Loucy (cell line): Measurements from ENCODE around the gene FGD5.

ENCODE experiments used
- H2AFZ ChIP-seq: fragments of 200-600 bp; sonication (generic); 2 replicates; pipeline ENCODE4 v1.6.0; 2016; ENCODE audit warnings: antibody characterized with exemption, mild to moderate bottlenecking, low read length, moderate library complexity
- H3F3A ChIP-seq: fragments of 200-600 bp; 2 replicates; pipeline ENCODE4 v1.6.0; 2016; ENCODE audit warnings: antibody characterized with exemption, low read depth, mild to moderate bottlenecking
- H3K27me3 ChIP-seq: fragments of 200-600 bp; sonication (generic); 2 replicates; pipeline ENCODE4 v1.6.1; 2014; ENCODE audit warnings: low read length, mild to moderate bottlenecking; ENCODE audit not compliant: insufficient read depth, poor library complexity, severe bottlenecking
- H3K36me3 ChIP-seq: fragments of 200-600 bp; sonication (generic); 2 replicates; pipeline ENCODE4 v1.6.1; 2016; ENCODE audit warnings: low read length; ENCODE audit not compliant: insufficient read depth
- H3K4me1 ChIP-seq: fragments of 200-600 bp; sonication (generic); 2 replicates; pipeline ENCODE4 v1.5.1; 2014; ENCODE audit warnings: low read length, mild to moderate bottlenecking; ENCODE audit not compliant: insufficient read depth, poor library complexity, severe bottlenecking
- H3K4me2 ChIP-seq: fragments of 200-600 bp; sonication (generic); 2 replicates; pipeline ENCODE4 v1.6.0; 2014; ENCODE audit warnings: antibody characterized with exemption, low read length, low read depth, mild to moderate bottlenecking; ENCODE audit not compliant: poor library complexity, severe bottlenecking
- H3K4me3 ChIP-seq: fragments of 200-600 bp; sonication (generic); 2 replicates; pipeline ENCODE4 v1.5.1; 2014; ENCODE audit warnings: low read length, mild to moderate bottlenecking, mixed read lengths; ENCODE audit not compliant: poor library complexity, severe bottlenecking
- H3K79me2 ChIP-seq: fragments of 200-600 bp; sonication (generic); 2 replicates; pipeline ENCODE4 v1.6.1; 2014; ENCODE audit warnings: low read length; ENCODE audit not compliant: insufficient read depth
- H3K9ac ChIP-seq: fragments of 200-600 bp; sonication (generic); 2 replicates; pipeline ENCODE4 v1.6.0; 2014; ENCODE audit warnings: mild to moderate bottlenecking, low read depth, low read length, moderate library complexity; ENCODE audit not compliant: poor library complexity, severe bottlenecking
- H3K9me2 ChIP-seq: fragments of 200-600 bp; sonication (generic); replicated peaks from 2 replicates; pipeline ENCODE4 v1.6.1; 2016; ENCODE audit warnings: low read depth, low read length, mixed read lengths
- H3K9me3 ChIP-seq: fragments of 200-600 bp; sonication (generic); 2 replicates; pipeline ENCODE4 v1.6.1; 2014; ENCODE audit warnings: mild to moderate bottlenecking, antibody characterized with exemption, low read length, low read depth; ENCODE audit not compliant: insufficient read depth
- H4K20me1 ChIP-seq: fragments of 200-600 bp; sonication (generic); 2 replicates; pipeline ENCODE4 v1.6.0; 2014; ENCODE audit warnings: antibody characterized with exemption, low read length, mild to moderate bottlenecking; ENCODE audit not compliant: insufficient read depth, poor library complexity, severe bottlenecking
- CTCF ChIP-seq: fragments of 200-600 bp; sonication (generic); conservative IDR thresholded peaks from 2 replicates; pipeline ENCODE4 v1.5.1; 2014; ENCODE audit warnings: mild to moderate bottlenecking, antibody characterized with exemption, low read length
- EZH2phosphoT487 ChIP-seq: fragments of 200-600 bp; IDR thresholded peaks from 2 replicates; pipeline ENCODE4 v1.6.1; 2018; ENCODE audit warnings: antibody characterized with exemption, mild to moderate bottlenecking, moderate library complexity, borderline replicate concordance

Gene FGD5

GRCh38 chr3:14803101-14803980 lies 15.4 kb upstream of the FGD5 start:
- Histone ChIP-seq H3K4me3 (no peak overlapping the region), H3K9ac (no peak overlapping the region), H3F3A (no peaks in the 10 kb centered on the region), H3K79me2 (no peaks in the 10 kb centered on the region), H4K20me1 (no peaks in the 10 kb centered on the region), H3K4me2 (no peak overlapping the region), H3K9me3 (no peaks in the 10 kb centered on the region), H3K27me3 (no peaks in the 10 kb centered on the region), H2AFZ (no peak overlapping the region), H3K36me3 (no peaks in the 10 kb centered on the region), H3K9me2 (no peaks in the 10 kb centered on the region), H3K4me1 (peaks cover 12% of the 10 kb centered on the region)
- TF ChIP-seq EZH2phosphoT487 (no peak), CTCF (no peak)

- Histone ChIP-seq H3K27me3 (no peaks in the 10 kb centered on the region), H3K4me2 (no peak overlapping the region), H3K9ac (no peak overlapping the region), H3K4me3 (no peak overlapping the region), H3F3A (no peaks in the 10 kb centered on the region), H4K20me1 (no peaks in the 10 kb centered on the region), H3K9me2 (no peaks in the 10 kb centered on the region), H2AFZ (no peak overlapping the region), H3K4me1 (peaks cover 12% of the 10 kb centered on the region), H3K36me3 (no peaks in the 10 kb centered on the region), H3K9me3 (no peaks in the 10 kb centered on the region), H3K79me2 (no peaks in the 10 kb centered on the region)
- no peak for TF ChIP-seq CTCF
- TF ChIP-seq EZH2phosphoT487 = no peak
Observed at GRCh38 chr3:14803981-14804834, 14.6 kb upstream of the FGD5 start.

DNA sequence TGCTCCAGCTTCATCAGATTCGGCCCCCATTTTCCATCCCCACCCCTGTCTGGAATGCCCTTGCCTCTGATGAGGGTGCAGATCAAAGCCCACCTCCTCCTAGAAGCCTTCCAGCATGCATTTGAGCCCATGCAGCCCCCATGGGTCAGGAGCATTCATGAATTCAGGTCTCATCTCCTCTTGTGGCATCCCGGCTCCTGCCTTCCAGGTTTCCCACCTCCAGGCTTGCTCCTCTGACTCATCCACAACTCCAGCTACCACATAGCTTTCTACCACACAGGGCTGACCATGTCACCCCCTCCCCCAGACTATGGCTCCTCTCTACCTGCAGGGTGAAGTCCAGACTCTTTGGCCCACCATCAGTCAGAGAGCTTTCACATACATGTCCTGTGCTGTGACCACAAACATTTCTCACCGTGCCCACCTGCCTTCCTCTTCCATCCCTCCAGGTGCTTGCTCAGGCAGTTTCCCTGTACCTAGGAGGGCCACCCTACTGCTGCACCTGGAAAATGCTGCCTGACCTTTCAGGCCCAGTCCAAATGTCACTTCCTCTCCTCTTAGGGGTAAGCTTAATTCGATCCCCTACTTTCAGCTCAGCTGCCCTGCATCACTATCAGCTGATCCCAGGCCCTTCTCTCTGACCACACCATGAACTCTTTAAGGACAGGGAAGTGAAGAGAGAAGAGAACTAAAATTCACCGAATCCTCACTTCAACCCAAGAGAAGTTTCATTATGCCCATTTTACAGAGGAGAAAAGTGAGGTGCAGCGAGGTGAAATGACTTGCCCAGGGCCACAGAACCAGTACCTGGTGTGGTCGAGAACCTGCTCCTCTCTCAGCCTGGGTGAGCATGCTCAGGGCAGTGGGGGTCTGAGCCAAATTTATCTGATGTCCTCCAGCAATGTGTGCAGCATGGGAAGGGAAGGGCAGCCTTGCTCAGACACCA lies 13.7 kb upstream of the FGD5 start:
- TF ChIP-seq CTCF (no peak), EZH2phosphoT487 (no peak)
- Histone ChIP-seq H3K36me3 (no peaks in the 10 kb centered on the region), H3K79me2 (no peaks in the 10 kb centered on the region), H3K9ac (no peak overlapping the region), H3K27me3 (no peaks in the 10 kb centered on the region), H2AFZ (no peak overlapping the region), H3K4me3 (no peak overlapping the region), H3F3A (no peaks in the 10 kb centered on the region), H3K4me1 (peaks cover 12% of the 10 kb centered on the region), H3K9me3 (no peaks in the 10 kb centered on the region), H3K4me2 (no peak overlapping the region), H4K20me1 (no peaks in the 10 kb centered on the region), H3K9me2 (no peaks in the 10 kb centered on the region)
